HepG2 (cell line): Measurements from ENCODE around the gene SYMPK. TPM values are rescaled to one million over a fixed set of nuclear protein-coding genes. Genes with fewer than 3 reads are reported as not detected.

Source experiments
- CBFB ChIP-seq: sonication (generic); formaldehyde crosslinking; IDR thresholded peaks from 2 replicates; pipeline ENCODE4 v1.4.0; 2020; ENCODE audit warnings: missing genetic modification reagents
- ELF3 ChIP-seq: IDR thresholded peaks from 2 replicates; pipeline ENCODE4 v1.6.1; 2016; ENCODE audit warnings: missing genetic modification reagents, missing compliant biosample characterization
- ETV6 ChIP-seq: sonication (generic); formaldehyde crosslinking; conservative IDR thresholded peaks from 2 replicates; pipeline ENCODE4 v1.4.0; 2020; ENCODE audit warnings: missing genetic modification reagents
- FOXA1 ChIP-seq, 2 experiments: fragments of 450-650 bp in 1 of 2; sonication (generic) in 1 of 2; formaldehyde crosslinking in 1 of 2; IDR thresholded peaks; 2 replicates each; pipeline versions ENCODE4 v1.4.0 to v1.6.1; 2016 to 2020; ENCODE audit warnings: missing genetic modification reagents in 1 of 2
- GATAD2A ChIP-seq: IDR thresholded peaks from 2 replicates; pipeline ENCODE4 v1.6.1; 2016
- HIVEP1 ChIP-seq: sonication (generic); formaldehyde crosslinking; IDR thresholded peaks from 2 replicates; pipeline ENCODE4 v1.4.0; 2020; ENCODE audit warnings: mild to moderate bottlenecking, missing genetic modification reagents
- IKZF4 ChIP-seq: sonication (generic); formaldehyde crosslinking; IDR thresholded peaks from 2 replicates; pipeline ENCODE4 v1.5.1; 2020; ENCODE audit warnings: borderline replicate concordance, mild to moderate bottlenecking, low read depth, missing genetic modification reagents; ENCODE audit errors: not compliant biosample characterization
- KDM2A ChIP-seq: sonication (generic); formaldehyde crosslinking; IDR thresholded peaks from 2 replicates; pipeline ENCODE4 v1.4.0; 2020; ENCODE audit warnings: low read depth, missing genetic modification reagents, borderline replicate concordance
- KDM6A ChIP-seq: IDR thresholded peaks from 2 replicates; pipeline ENCODE4 v1.6.1; 2016; ENCODE audit warnings: low read depth
- KLF11 ChIP-seq: IDR thresholded peaks from 2 replicates; pipeline ENCODE4 v1.6.1; 2016; ENCODE audit warnings: missing compliant biosample characterization
- MAFF ChIP-seq: IDR thresholded peaks from 2 replicates; pipeline ENCODE4 v1.6.1; 2011; ENCODE audit warnings: low read depth, low read length, improper control_type of control experiment
- NR2F6 ChIP-seq, 2 experiments: IDR thresholded peaks; 2 replicates each; pipeline ENCODE4 v1.6.1; 2016; ENCODE audit warnings: antibody characterized with exemption in 1 of 2, mild to moderate bottlenecking in 1 of 2
- PHF20 ChIP-seq: sonication (generic); formaldehyde crosslinking; IDR thresholded peaks from 2 replicates; pipeline ENCODE4 v1.5.0; 2020; ENCODE audit warnings: mild to moderate bottlenecking, missing genetic modification reagents
- PRDM4 ChIP-seq: sonication (generic); formaldehyde crosslinking; IDR thresholded peaks from 2 replicates; pipeline ENCODE4 v1.9.0; 2021; ENCODE audit warnings: missing genetic modification reagents, borderline replicate concordance
- PREB ChIP-seq: sonication (generic); formaldehyde crosslinking; IDR thresholded peaks from 2 replicates; pipeline ENCODE4 v1.4.0; 2020; ENCODE audit warnings: missing genetic modification reagents
- SAFB2 ChIP-seq: sonication (generic); formaldehyde crosslinking; IDR thresholded peaks from 2 replicates; pipeline ENCODE4 v1.5.1; 2020; ENCODE audit warnings: missing genetic modification reagents, low read depth, mild to moderate bottlenecking, borderline replicate concordance
- SAP130 ChIP-seq: IDR thresholded peaks from 2 replicates; pipeline ENCODE4 v1.6.1; 2016; ENCODE audit warnings: low read depth
- SOX5 ChIP-seq: IDR thresholded peaks from 2 replicates; pipeline ENCODE4 v1.6.1; 2016; ENCODE audit warnings: borderline replicate concordance
- SOX6 ChIP-seq, 2 experiments: fragments of 450-650 bp in 1 of 2; sonication (generic) in 1 of 2; formaldehyde crosslinking in 1 of 2; IDR thresholded peaks; 2 replicates each; pipeline versions ENCODE4 v1.4.0 to v1.6.1; 2017 to 2020; ENCODE audit warnings: antibody characterized with exemption in 1 of 2, mild to moderate bottlenecking in 1 of 2, missing genetic modification reagents in 1 of 2
- THAP7 ChIP-seq: sonication (generic); formaldehyde crosslinking; IDR thresholded peaks from 2 replicates; pipeline ENCODE4 v1.8.1; 2023; ENCODE audit warnings: mild to moderate bottlenecking, missing genetic modification reagents
- TSC22D2 ChIP-seq: sonication (generic); formaldehyde crosslinking; IDR thresholded peaks from 2 replicates; pipeline ENCODE4 v1.5.1; 2020; ENCODE audit warnings: missing genetic modification reagents, mild to moderate bottlenecking, borderline replicate concordance
- ZNF230 ChIP-seq: sonication (generic); formaldehyde crosslinking; IDR thresholded peaks from 2 replicates; pipeline ENCODE4 v1.4.0; 2020; ENCODE audit warnings: mild to moderate bottlenecking, missing genetic modification reagents
- ZNF383 ChIP-seq: sonication (generic); formaldehyde crosslinking; IDR thresholded peaks from 2 replicates; pipeline ENCODE4 v1.4.0; 2020; ENCODE audit warnings: missing genetic modification reagents, mild to moderate bottlenecking, borderline replicate concordance
- ZNF414 ChIP-seq: sonication (generic); formaldehyde crosslinking; IDR thresholded peaks from 2 replicates; pipeline ENCODE4 v1.5.0; 2020; ENCODE audit warnings: missing genetic modification reagents
- ZNF44 ChIP-seq: sonication (generic); formaldehyde crosslinking; IDR thresholded peaks from 2 replicates; pipeline ENCODE4 v1.5.1; 2020; ENCODE audit warnings: mild to moderate bottlenecking, missing genetic modification reagents
- ZNF567 ChIP-seq: sonication (generic); formaldehyde crosslinking; IDR thresholded peaks from 2 replicates; pipeline ENCODE4 v1.8.1; 2023; ENCODE audit warnings: mild to moderate bottlenecking, missing genetic modification reagents, borderline replicate concordance
- ZNF629 ChIP-seq: sonication (generic); formaldehyde crosslinking; conservative IDR thresholded peaks from 2 replicates; pipeline ENCODE4 v1.5.0; 2020; ENCODE audit warnings: missing genetic modification reagents
- polyA plus RNA-seq, 8 experiments: library from polyadenylated mRNA; depleted of rRNA in 3 of 8; stranded (reverse) in 7 of 8; unstranded in 1 of 8; fragments of >200 nt; fragmentation: Illumina TruSeq in 4 of 8; extraction: Trizol in 4 of 8; gene quantifications; 2 replicates each; pipeline versions ENCODE4 v1.2.1 to v1.2.3, GENCODE V29; 2011 to 2016; ENCODE audit warnings: low read depth in 4 of 8, missing spikeins in 1 of 8, mixed read lengths in 1 of 8; ENCODE audit not compliant: insufficient read depth in 1 of 8
- total RNA-seq, 5 experiments: library from RNA; depleted of rRNA; stranded (reverse); fragments of >200 nt; fragmentation: Illumina TruSeq; extraction: Trizol; gene quantifications; 2 replicates each; pipeline ENCODE4 v1.2.3, GENCODE V29; 2016; ENCODE audit warnings: low read depth in 1 of 5

SYMPK gene
- total and polyA plus RNA-seq, 2 of the 13 experiments (the other 11 are each of a cell fraction or from before 2014, with no cell fraction given): 21.9 to 55.7 TPM

DNA sequence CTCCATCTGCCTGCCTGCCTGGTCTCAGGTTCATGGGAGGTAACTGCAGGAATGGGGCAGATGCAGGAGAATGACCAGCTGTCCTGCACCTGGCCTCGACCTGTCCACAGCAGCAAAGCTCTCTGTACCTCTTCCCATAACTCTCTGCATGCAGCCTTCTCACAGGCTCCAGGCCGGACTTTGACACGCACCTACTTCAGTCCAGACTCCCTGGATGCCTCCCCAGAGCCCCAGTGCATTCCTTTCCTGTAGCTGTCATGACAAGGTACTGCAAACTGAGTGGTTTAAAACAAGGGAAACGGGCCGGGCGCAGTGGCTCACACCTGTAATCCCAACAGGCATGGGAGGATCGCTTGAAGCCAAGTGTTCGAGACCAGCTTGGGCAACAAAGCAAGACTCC lies 48.3 kb upstream of the SYMPK start (continued):
- TF ChIP-seq KDM6A (CRISPR knock-in tag): no peak
- no peak for TF ChIP-seq ZNF414 (CRISPR knock-in tag)
- no peak for TF ChIP-seq PREB (CRISPR knock-in tag)
- TF ChIP-seq SOX6 (IDR thresholded peaks at IDR 0.05): no peak
- no peak for TF ChIP-seq SOX6 (CRISPR knock-in tag; IDR thresholded peaks at IDR 0.05)
- no peak for TF ChIP-seq NR2F6 (IDR thresholded peaks at IDR 0.05)
- TF ChIP-seq NR2F6 (CRISPR knock-in tag; IDR thresholded peaks at IDR 0.05): 0 out of 2 replicates have a peak, but pooled peaks have one; percentile 9
- TF ChIP-seq MAFF: no peak
- no peak for TF ChIP-seq TSC22D2
- TF ChIP-seq GATAD2A (CRISPR knock-in tag): peak; percentile 46; the same call in 1 of the 2 replicates
- no peak for TF ChIP-seq THAP7 (CRISPR knock-in tag)
- no peak for TF ChIP-seq IKZF4 (CRISPR knock-in tag)
- no peak for TF ChIP-seq HIVEP1
- TF ChIP-seq ZNF383 (CRISPR knock-in tag): no peak
- TF ChIP-seq SAP130 (CRISPR knock-in tag): peak; percentile 54; the same call in 1 of the 2 replicates
- no peak for TF ChIP-seq SOX5 (CRISPR knock-in tag)
- TF ChIP-seq FOXA1 (IDR thresholded peaks at IDR 0.05): no peak
- TF ChIP-seq FOXA1 (CRISPR knock-in tag; IDR thresholded peaks at IDR 0.05): no peak
- peak; percentile 38; the same call in 1 of the 2 replicates for TF ChIP-seq ZNF629
- TF ChIP-seq KDM2A (CRISPR knock-in tag): no peak
- TF ChIP-seq PRDM4 (CRISPR knock-in tag): no peak
- TF ChIP-seq ZNF567 (CRISPR knock-in tag): no peak
- TF ChIP-seq ETV6 (CRISPR knock-in tag): no peak
- TF ChIP-seq ZNF230 (CRISPR knock-in tag): no peak
- TF ChIP-seq CBFB (CRISPR knock-in tag): no peak
- no peak for TF ChIP-seq PHF20 (CRISPR knock-in tag)
- no peak for TF ChIP-seq ELF3 (CRISPR knock-in tag)
- no peak for TF ChIP-seq KLF11 (CRISPR knock-in tag)
- TF ChIP-seq SAFB2 (CRISPR knock-in tag): no peak
- no peak for TF ChIP-seq ZNF44 (CRISPR knock-in tag)
